Suprapubic skin (tissue), 4 donors: ENCODE measurements around the gene ZNF521. TPM values are rescaled to one million over a fixed set of nuclear protein-coding genes. Genes with fewer than 3 reads are reported as not detected.

Experiments
- DNase-seq, 2 donors: peaks; one replicate each; pipeline ENCODE4 v3.0.0-alpha.2; 2019; ENCODE audit warnings: low spot score in 2 of 2
- H3K27ac ChIP-seq: fragments of 200-600 bp; sonication (generic); one replicate; pipeline ENCODE4 v1.5.1; 2019
- H3K27me3 ChIP-seq: fragments of 200-600 bp; sonication (generic); one replicate; pipeline ENCODE4 v1.5.1; 2019
- H3K36me3 ChIP-seq: fragments of 200-600 bp; sonication (generic); one replicate; pipeline ENCODE4 v1.5.1; 2019
- H3K4me1 ChIP-seq: fragments of 200-600 bp; sonication (generic); one replicate; pipeline ENCODE4 v1.5.1; 2019
- H3K4me3 ChIP-seq: fragments of 200-600 bp; sonication (generic); one replicate; pipeline ENCODE4 v1.5.1; 2019; ENCODE audit warnings: mild to moderate bottlenecking
- H3K9me3 ChIP-seq: fragments of 200-600 bp; sonication (generic); one replicate; pipeline ENCODE4 v1.5.1; 2019
- CTCF ChIP-seq, 2 donors: fragments of 200-600 bp in 1 of 2; fragments of 450-650 bp in 1 of 2; sonication (generic) in 1 of 2; IDR thresholded peaks; one replicate each; pipeline ENCODE4 v1.5.1; 2016 to 2019; ENCODE audit warnings: antibody characterized with exemption in 2 of 2, mild to moderate bottlenecking in 1 of 2, moderate library complexity in 1 of 2
- EP300 ChIP-seq: sonication (generic); formaldehyde crosslinking; IDR thresholded peaks from one replicate; pipeline ENCODE4 v1.6.1; 2017; ENCODE audit warnings: antibody characterized with exemption
- POLR2A ChIP-seq, 2 donors: fragments of 450-650 bp; IDR thresholded peaks; one replicate each; pipeline ENCODE4 v1.6.1; 2017; ENCODE audit warnings: antibody characterized with exemption in 2 of 2, mild to moderate bottlenecking in 2 of 2, moderate library complexity in 2 of 2
- POLR2AphosphoS5 ChIP-seq, 3 donors: sonication (generic); formaldehyde crosslinking; IDR thresholded peaks; one replicate each; pipeline ENCODE4 v1.6.1; 2017; ENCODE audit warnings: antibody characterized with exemption in 3 of 3
- WGBS: methylation state at CpG from one replicate; pipeline ENCODE4 v1.1.5; 2018; 5-methylcytosine and 5-hydroxymethylcytosine counted together
- total RNA-seq, 4 donors: library from RNA; depleted of rRNA; stranded (reverse); fragments of >200 nt; gene quantifications; one replicate each; pipeline ENCODE4 v1.1.0, GENCODE V29; 2016

Gene ZNF521
- total RNA-seq, 4 donors from 2014 or later = 6.4 to 13.2 (median 10.1) TPM

- no peaks in the 10 kb centered on the region for H3K4me1 ChIP-seq
- no peak overlapping the region for H3K4me3 ChIP-seq
- H3K27ac ChIP-seq = no peak overlapping the region
- WGBS = 57% methylated on average over 2 of the region's 2 CpGs
- no peaks in the 10 kb centered on the region for H3K27me3 ChIP-seq
- no peak for TF ChIP-seq CTCF (IDR thresholded peaks at IDR 0.05)
- TF ChIP-seq EP300 = no peak
- no peak for TF ChIP-seq POLR2AphosphoS5 (IDR thresholded peaks at IDR 0.05)
- TF ChIP-seq POLR2A (IDR thresholded peaks at IDR 0.05) = no peak
- no peaks in the 10 kb centered on the region for H3K36me3 ChIP-seq
- no peaks in the 10 kb centered on the region for H3K9me3 ChIP-seq
- DNase-seq = no peak
These were observed 249.3 kb downstream of the ZNF521 start for GRCh38 chr18:25102662-25103061.

- Histone ChIP-seq H3K36me3 (no peaks in the 10 kb centered on the region), H3K4me3 (no peak overlapping the region), H3K27ac (no peak overlapping the region), H3K27me3 (no peaks in the 10 kb centered on the region), H3K4me1 (no peaks in the 10 kb centered on the region), H3K9me3 (no peaks in the 10 kb centered on the region)
- 52% methylated on average over 3 of the region's 3 CpGs for WGBS
- TF ChIP-seq POLR2AphosphoS5 (IDR thresholded peaks at IDR 0.05) = no peak
- no peak for TF ChIP-seq POLR2A (IDR thresholded peaks at IDR 0.05)
- no peak for TF ChIP-seq EP300
- no peak for TF ChIP-seq CTCF (IDR thresholded peaks at IDR 0.05)
- no peak for DNase-seq
These were observed 251.5 kb downstream of the ZNF521 start for GRCh38 chr18:25100418-25100817.

- H3K4me3 ChIP-seq = no peak overlapping the region
- TF ChIP-seq CTCF (IDR thresholded peaks at IDR 0.05) = no peak
- no peak for TF ChIP-seq POLR2A (IDR thresholded peaks at IDR 0.05)
- TF ChIP-seq EP300 = no peak
- TF ChIP-seq POLR2AphosphoS5 (IDR thresholded peaks at IDR 0.05) = no peak
These were observed 252.1 kb downstream of the ZNF521 start for GRCh38 chr18:25099895-25100294.

GRCh38 chr18:25097569-25098056 lies 254.4 kb downstream of the ZNF521 start:
- no peak for DNase-seq
- H3K4me1 ChIP-seq = no peaks in the 10 kb centered on the region
- no peak for TF ChIP-seq CTCF (IDR thresholded peaks at IDR 0.05)
- no peak for TF ChIP-seq POLR2A (IDR thresholded peaks at IDR 0.05)
- no peak for TF ChIP-seq POLR2AphosphoS5 (IDR thresholded peaks at IDR 0.05)
- no peak for TF ChIP-seq EP300
- WGBS = 88% methylated on average over 3 of the region's 3 CpGs
- no peak overlapping the region for H3K27ac ChIP-seq
- no peak overlapping the region for H3K4me3 ChIP-seq
- no peaks in the 10 kb centered on the region for H3K27me3 ChIP-seq
- no peaks in the 10 kb centered on the region for H3K36me3 ChIP-seq
- H3K9me3 ChIP-seq = no peaks in the 10 kb centered on the region

More at GRCh38 chr18:25099895-25100294, 252.1 kb downstream of the ZNF521 start:
- H3K9me3 ChIP-seq = no peaks in the 10 kb centered on the region
- no peaks in the 10 kb centered on the region for H3K27me3 ChIP-seq
- no peak for DNase-seq
- no peaks in the 10 kb centered on the region for H3K4me1 ChIP-seq
- no peak overlapping the region for H3K27ac ChIP-seq
- 55% methylated on average over 3 of the region's 3 CpGs for WGBS
- H3K36me3 ChIP-seq = no peaks in the 10 kb centered on the region

GRCh38 chr18:25097057-25097456 lies 254.9 kb downstream of the ZNF521 start:
- H3K27me3 ChIP-seq = no peaks in the 10 kb centered on the region
- WGBS = 78% methylated on average over 6 of the region's 6 CpGs
- H3K4me3 ChIP-seq = no peak overlapping the region
- no peak overlapping the region for H3K27ac ChIP-seq
- no peak for TF ChIP-seq POLR2A (IDR thresholded peaks at IDR 0.05)
- TF ChIP-seq CTCF (IDR thresholded peaks at IDR 0.05) = no peak
- TF ChIP-seq EP300 = no peak
- TF ChIP-seq POLR2AphosphoS5 (IDR thresholded peaks at IDR 0.05) = no peak
- no peaks in the 10 kb centered on the region for H3K36me3 ChIP-seq
- H3K4me1 ChIP-seq = no peaks in the 10 kb centered on the region
- no peaks in the 10 kb centered on the region for H3K9me3 ChIP-seq
- DNase-seq = no peak
